SK-N-SH treated with all-trans-retinoic acid at 6 μM for 48 hours (cell line): ENCODE results near the gene LNPK.

Experiments
- ATAC-seq: fragments of 200-7000 bp; cut with Tn5 transposase; 3 replicates; pipeline ENCODE4 v1.9.1; 2020; ENCODE audit warnings: mild to moderate bottlenecking, moderate library complexity
- ARNTL ChIP-seq: fragments of 450-650 bp; formaldehyde crosslinking; IDR thresholded peaks from 2 replicates; pipeline ENCODE4 v1.5.0; 2020; ENCODE audit warnings: low read depth, mild to moderate bottlenecking, moderate library complexity, borderline replicate concordance
- BACH2 ChIP-seq: fragments of 250-450 bp; sonication (Bioruptor Pico); IDR thresholded peaks from 2 replicates; pipeline ENCODE4 v1.9.0; 2021; ENCODE audit warnings: mild to moderate bottlenecking, borderline replicate concordance
- CREB5 ChIP-seq: fragments of 250-450 bp; sonication (Bioruptor Pico); IDR thresholded peaks from 2 replicates; pipeline ENCODE4 v1.5.1; 2020; ENCODE audit warnings: low read depth, mild to moderate bottlenecking, moderate library complexity
- CSDC2 ChIP-seq: fragments of 250-450 bp; sonication (Bioruptor Pico); IDR thresholded peaks from 2 replicates; pipeline ENCODE4 v1.5.0; 2020; ENCODE audit warnings: mild to moderate bottlenecking, moderate library complexity
- ESRRG ChIP-seq: fragments of 250-450 bp; sonication (Bioruptor Pico); IDR thresholded peaks from 2 replicates; pipeline ENCODE4 v1.6.1; 2021; ENCODE audit warnings: mild to moderate bottlenecking
- GLIS3 ChIP-seq: fragments of 250-450 bp; sonication (Bioruptor Pico); IDR thresholded peaks from 2 replicates; pipeline ENCODE4 v1.5.0; 2020; ENCODE audit warnings: mild to moderate bottlenecking, moderate library complexity
- ISL1 ChIP-seq: fragments of 250-450 bp; sonication (Bioruptor Pico); IDR thresholded peaks from 2 replicates; pipeline ENCODE4 v2.1.2; 2022; ENCODE audit warnings: mild to moderate bottlenecking, moderate library complexity
- OSR1 ChIP-seq: fragments of 250-450 bp; sonication (Bioruptor Pico); IDR thresholded peaks from 2 replicates; pipeline ENCODE4 v1.8.0; 2022; ENCODE audit warnings: moderate library complexity, mild to moderate bottlenecking, inconsistent platforms
- PPARA ChIP-seq: fragments of 250-450 bp; sonication (Bioruptor Pico); IDR thresholded peaks from 2 replicates; pipeline ENCODE4 v1.5.0; 2020; ENCODE audit warnings: mild to moderate bottlenecking, borderline replicate concordance
- RARB ChIP-seq: fragments of 250-450 bp; sonication (Bioruptor Pico); IDR thresholded peaks from 2 replicates; pipeline ENCODE4 v1.8.0; 2021; ENCODE audit warnings: mild to moderate bottlenecking, moderate library complexity
- TCF4 ChIP-seq: fragments of 250-450 bp; sonication (Bioruptor Pico); IDR thresholded peaks from 2 replicates; pipeline ENCODE4 v1.8.0; 2021; ENCODE audit warnings: mild to moderate bottlenecking, moderate library complexity, borderline replicate concordance
- TOX ChIP-seq: fragments of 250-450 bp; sonication (Bioruptor Pico); IDR thresholded peaks from 2 replicates; pipeline ENCODE4 v1.8.0; 2021; ENCODE audit warnings: mild to moderate bottlenecking, moderate library complexity, borderline replicate concordance
- TSHZ2 ChIP-seq: fragments of 250-450 bp; sonication (Bioruptor Pico); IDR thresholded peaks from 2 replicates; pipeline ENCODE4 v1.5.0; 2020; ENCODE audit warnings: mild to moderate bottlenecking, moderate library complexity
- ZC3H10 ChIP-seq: fragments of 250-450 bp; sonication (Bioruptor Pico); IDR thresholded peaks from 2 replicates; pipeline ENCODE4 v1.5.1; 2021; ENCODE audit warnings: mild to moderate bottlenecking, moderate library complexity
- ZFP3 ChIP-seq: fragments of 250-450 bp; sonication (Bioruptor Pico); IDR thresholded peaks from 2 replicates; pipeline ENCODE4 v1.5.0; 2020; ENCODE audit warnings: mild to moderate bottlenecking, moderate library complexity
- ZFP30 ChIP-seq: fragments of 450-650 bp; formaldehyde crosslinking; IDR thresholded peaks from 2 replicates; pipeline ENCODE4 v1.5.0; 2022; ENCODE audit warnings: mild to moderate bottlenecking, moderate library complexity
- ZNF565 ChIP-seq: fragments of 450-650 bp; formaldehyde crosslinking; conservative IDR thresholded peaks from 2 replicates; pipeline ENCODE4 v1.5.0; 2020; ENCODE audit warnings: low read depth, mild to moderate bottlenecking, moderate library complexity
- ZNF70 ChIP-seq: fragments of 450-650 bp; formaldehyde crosslinking; IDR thresholded peaks from 2 replicates; pipeline ENCODE4 v1.5.0; 2020; ENCODE audit warnings: mild to moderate bottlenecking, moderate library complexity
- ZNF8 ChIP-seq: fragments of 450-650 bp; formaldehyde crosslinking; IDR thresholded peaks from 2 replicates; pipeline ENCODE4 v1.5.0; 2020; ENCODE audit warnings: mild to moderate bottlenecking, moderate library complexity
- TF ChIP-seq, protein P1 (sequence below): fragments of 250-450 bp; sonication (Bioruptor Pico); IDR thresholded peaks from 2 replicates; pipeline ENCODE4 v1.8.0; 2021; ENCODE audit warnings: low read depth, mild to moderate bottlenecking, moderate library complexity, borderline replicate concordance
- TF ChIP-seq, protein P2 (sequence below): fragments of 250-450 bp; sonication (Bioruptor Pico); IDR thresholded peaks from 2 replicates; pipeline ENCODE4 v1.8.0; 2020; ENCODE audit warnings: mild to moderate bottlenecking, moderate library complexity, borderline replicate concordance
- TF ChIP-seq, protein P3 (sequence below): fragments of 250-450 bp; sonication (Bioruptor Pico); IDR thresholded peaks from 2 replicates; pipeline ENCODE4 v1.5.1; 2021; ENCODE audit warnings: mild to moderate bottlenecking, moderate library complexity

LNPK gene

GRCh38 chr2:176025932-176026331, 23.9 kb upstream of the LNPK start (continued):
- TF ChIP-seq BACH2 (no peak), ZNF8 (CRISPR knock-in tag) (no peak), ARNTL (CRISPR knock-in tag) (no peak), ZNF565 (CRISPR knock-in tag) (no peak), TOX (CRISPR knock-in tag) (no peak), ZFP30 (no peak)

DNA sequence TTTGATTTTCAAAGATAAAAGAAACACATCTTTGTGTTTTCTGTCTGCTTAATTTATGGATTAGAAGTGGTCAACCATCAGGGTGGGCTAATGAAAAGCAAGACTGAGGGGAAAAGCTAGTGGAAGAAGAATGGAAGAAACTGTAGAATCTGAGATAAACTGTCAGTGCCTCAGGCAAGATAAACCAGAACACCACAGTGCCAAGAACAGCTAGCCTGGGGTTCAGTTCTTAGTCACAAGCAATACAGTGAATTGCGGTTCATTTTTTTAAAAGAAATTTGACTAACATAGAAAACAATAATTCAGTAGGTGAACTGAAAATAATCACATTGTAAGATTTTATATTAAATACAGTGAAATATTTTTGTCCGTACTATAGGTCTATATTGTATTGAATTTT, 22.0 kb upstream of the LNPK start:
- no peak for TF ChIP-seq CREB5 (CRISPR knock-in tag)
- TF ChIP-seq TOX (CRISPR knock-in tag), result no peak
- no peak for TF ChIP-seq PPARA (CRISPR knock-in tag)
- no peak for TF ChIP-seq ESRRG
- TF ChIP-seq, protein P1, sequence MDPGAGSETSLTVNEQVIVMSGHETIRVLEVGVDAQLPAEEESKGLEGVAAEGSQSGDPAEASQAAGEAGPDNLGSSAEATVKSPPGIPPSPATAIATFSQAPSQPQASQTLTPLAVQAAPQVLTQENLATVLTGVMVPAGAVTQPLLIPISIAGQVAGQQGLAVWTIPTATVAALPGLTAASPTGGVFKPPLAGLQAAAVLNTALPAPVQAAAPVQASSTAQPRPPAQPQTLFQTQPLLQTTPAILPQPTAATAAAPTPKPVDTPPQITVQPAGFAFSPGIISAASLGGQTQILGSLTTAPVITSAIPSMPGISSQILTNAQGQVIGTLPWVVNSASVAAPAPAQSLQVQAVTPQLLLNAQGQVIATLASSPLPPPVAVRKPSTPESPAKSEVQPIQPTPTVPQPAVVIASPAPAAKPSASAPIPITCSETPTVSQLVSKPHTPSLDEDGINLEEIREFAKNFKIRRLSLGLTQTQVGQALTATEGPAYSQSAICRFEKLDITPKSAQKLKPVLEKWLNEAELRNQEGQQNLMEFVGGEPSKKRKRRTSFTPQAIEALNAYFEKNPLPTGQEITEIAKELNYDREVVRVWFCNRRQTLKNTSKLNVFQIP (CRISPR knock-in tag), result no peak
- TF ChIP-seq CSDC2, result no peak
- TF ChIP-seq, protein P2, sequence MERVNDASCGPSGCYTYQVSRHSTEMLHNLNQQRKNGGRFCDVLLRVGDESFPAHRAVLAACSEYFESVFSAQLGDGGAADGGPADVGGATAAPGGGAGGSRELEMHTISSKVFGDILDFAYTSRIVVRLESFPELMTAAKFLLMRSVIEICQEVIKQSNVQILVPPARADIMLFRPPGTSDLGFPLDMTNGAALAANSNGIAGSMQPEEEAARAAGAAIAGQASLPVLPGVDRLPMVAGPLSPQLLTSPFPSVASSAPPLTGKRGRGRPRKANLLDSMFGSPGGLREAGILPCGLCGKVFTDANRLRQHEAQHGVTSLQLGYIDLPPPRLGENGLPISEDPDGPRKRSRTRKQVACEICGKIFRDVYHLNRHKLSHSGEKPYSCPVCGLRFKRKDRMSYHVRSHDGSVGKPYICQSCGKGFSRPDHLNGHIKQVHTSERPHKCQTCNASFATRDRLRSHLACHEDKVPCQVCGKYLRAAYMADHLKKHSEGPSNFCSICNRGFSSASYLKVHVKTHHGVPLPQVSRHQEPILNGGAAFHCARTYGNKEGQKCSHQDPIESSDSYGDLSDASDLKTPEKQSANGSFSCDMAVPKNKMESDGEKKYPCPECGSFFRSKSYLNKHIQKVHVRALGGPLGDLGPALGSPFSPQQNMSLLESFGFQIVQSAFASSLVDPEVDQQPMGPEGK (CRISPR knock-in tag), result no peak
- TF ChIP-seq ZNF70 (CRISPR knock-in tag), result no peak
- TF ChIP-seq ZNF565 (CRISPR knock-in tag), result no peak
- no peak for TF ChIP-seq ZFP30
- TF ChIP-seq OSR1 (CRISPR knock-in tag), result no peak
- no peak for TF ChIP-seq GLIS3 (CRISPR knock-in tag)
- TF ChIP-seq TSHZ2 (CRISPR knock-in tag), result no peak
- TF ChIP-seq ZC3H10 (CRISPR knock-in tag), result no peak
- TF ChIP-seq, all 23 proteins: peak for 0
- no peak for ATAC-seq

DNA sequence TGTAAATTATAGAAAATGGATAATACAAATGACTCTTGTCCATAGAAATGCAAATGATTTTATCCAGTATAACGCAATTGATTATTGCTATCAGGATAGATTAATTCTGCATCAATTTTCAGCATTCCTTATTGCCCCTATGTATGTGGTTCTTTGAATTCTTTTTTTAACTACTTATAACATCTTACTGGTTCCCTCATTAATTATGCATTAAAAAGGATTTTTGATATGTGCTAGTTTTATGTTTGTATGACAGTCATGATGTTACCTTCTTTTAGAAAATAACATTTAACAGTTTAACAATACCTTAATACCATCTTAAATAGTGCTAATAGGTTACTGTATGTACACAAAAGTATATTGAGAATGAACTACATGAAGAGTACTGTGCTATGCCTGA, 20.0 kb upstream of the LNPK start:
- no peak for ATAC-seq
- TF ChIP-seq RARB (CRISPR knock-in tag), result no peak
- no peak for TF ChIP-seq TSHZ2 (CRISPR knock-in tag)
- TF ChIP-seq ZFP3, result no peak
- TF ChIP-seq OSR1 (CRISPR knock-in tag), result no peak
- no peak for TF ChIP-seq ZFP30
- no peak for TF ChIP-seq ESRRG
- TF ChIP-seq TCF4 (CRISPR knock-in tag), result no peak
- TF ChIP-seq CREB5 (CRISPR knock-in tag), result no peak
- TF ChIP-seq ARNTL (CRISPR knock-in tag), result no peak
- TF ChIP-seq, protein P2 (CRISPR knock-in tag), result no peak
- TF ChIP-seq, protein P3, sequence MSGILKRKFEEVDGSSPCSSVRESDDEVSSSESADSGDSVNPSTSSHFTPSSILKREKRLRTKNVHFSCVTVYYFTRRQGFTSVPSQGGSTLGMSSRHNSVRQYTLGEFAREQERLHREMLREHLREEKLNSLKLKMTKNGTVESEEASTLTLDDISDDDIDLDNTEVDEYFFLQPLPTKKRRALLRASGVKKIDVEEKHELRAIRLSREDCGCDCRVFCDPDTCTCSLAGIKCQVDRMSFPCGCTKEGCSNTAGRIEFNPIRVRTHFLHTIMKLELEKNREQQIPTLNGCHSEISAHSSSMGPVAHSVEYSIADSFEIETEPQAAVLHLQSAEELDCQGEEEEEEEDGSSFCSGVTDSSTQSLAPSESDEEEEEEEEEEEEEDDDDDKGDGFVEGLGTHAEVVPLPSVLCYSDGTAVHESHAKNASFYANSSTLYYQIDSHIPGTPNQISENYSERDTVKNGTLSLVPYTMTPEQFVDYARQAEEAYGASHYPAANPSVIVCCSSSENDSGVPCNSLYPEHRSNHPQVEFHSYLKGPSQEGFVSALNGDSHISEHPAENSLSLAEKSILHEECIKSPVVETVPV (CRISPR knock-in tag), result no peak
- TF ChIP-seq CSDC2, result no peak
- TF ChIP-seq BACH2, result no peak
- TF ChIP-seq ISL1 (CRISPR knock-in tag), result no peak
